NCI-H1105 treated with DMSO at 0.1 percent for 48 hours (cell line): ENCODE results near the gene TMEM198.

ENCODE experiments used
- DNase-seq: peaks from one replicate; lab custom pipeline; 2025; lab: John Stamatoyannopoulos, UW

TMEM198 gene

GRCh38 chr2:219545295-219545942, 1.6 kb downstream of the TMEM198 start:
- DNase-seq, result no peak

DNA sequence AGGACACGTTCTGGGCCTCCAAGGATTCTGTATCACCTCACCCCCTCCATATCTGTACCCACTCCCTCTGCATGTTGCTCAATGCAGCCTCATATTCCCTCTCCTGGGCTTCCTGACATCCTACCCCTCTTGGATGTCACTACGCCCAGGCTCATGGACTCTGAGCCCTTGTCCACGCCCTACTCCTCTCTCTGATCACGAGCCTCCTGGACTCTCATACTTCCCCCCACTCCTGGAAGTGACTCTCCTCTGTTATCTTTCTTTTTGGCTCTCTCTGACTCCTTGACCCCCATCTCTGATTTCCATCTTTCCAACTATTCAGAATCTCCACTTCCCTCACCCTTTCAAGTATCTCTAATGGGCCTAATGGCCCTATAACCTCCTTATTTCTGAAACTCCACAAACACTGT, 2.1 kb downstream of the TMEM198 start:
- DNase-seq, result no peak

DNA sequence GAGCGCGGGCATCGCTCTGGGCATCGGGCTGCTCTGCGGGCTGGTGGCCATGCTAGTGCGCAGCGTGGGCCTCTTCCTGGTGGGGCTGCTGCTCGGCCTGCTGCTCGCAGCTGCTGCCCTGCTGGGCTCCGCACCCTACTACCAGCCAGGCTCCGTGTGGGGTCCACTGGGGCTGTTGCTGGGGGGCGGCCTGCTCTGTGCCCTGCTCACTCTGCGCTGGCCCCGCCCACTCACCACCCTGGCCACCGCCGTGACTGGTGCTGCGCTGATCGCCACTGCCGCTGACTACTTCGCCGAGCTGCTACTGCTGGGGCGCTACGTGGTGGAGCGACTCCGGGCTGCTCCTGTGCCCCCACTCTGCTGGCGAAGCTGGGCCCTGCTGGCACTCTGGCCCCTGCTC, 3.8 kb downstream of the TMEM198 start:
- DNase-seq, result no peak

GRCh38 chr2:219548990-219549389, 5.2 kb downstream of the TMEM198 start:
- DNase-seq, result no peak

DNA sequence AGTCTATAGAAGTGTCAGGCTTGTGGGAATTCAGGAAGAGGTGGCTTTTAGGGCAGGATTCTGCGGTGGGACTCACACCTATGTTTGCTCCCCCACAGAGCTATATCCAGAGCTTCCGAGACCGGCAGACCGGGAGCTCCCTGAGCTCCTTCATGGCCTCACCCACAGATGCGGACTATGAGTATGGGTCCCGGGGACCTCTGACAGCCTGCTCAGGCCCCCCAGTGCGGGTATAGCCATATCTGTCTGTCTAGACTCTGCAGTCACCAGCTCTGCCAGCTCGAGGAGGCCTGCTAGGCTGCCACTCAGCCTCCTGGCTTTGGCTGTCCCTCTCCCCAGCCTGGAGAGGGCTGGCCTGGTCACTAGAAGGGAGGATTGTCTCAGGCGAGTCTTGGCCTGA, 5.8 kb downstream of the TMEM198 start:
- no peak for DNase-seq

GRCh38 chr2:219551441-219552381, 7.9 kb downstream of the TMEM198 start:
- peak; percentile 68 for DNase-seq

- peak; percentile 77 for DNase-seq
These were observed 8.7 kb downstream of the TMEM198 start for GRCh38 chr2:219552382-219553167.

DNA sequence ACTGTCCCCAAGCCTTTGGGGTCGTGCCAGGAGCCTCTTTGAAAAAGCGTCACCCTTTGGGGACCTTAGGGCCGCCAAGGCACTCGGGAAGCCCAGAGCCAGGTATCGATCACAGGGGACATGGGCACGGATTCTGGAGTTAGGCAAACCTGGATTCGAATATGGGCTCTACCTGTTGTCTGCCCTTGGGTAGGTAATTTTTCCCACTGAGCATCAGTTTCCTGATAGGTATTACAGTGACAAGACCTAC, 9.3 kb downstream of the TMEM198 start:
- DNase-seq, result no peak

DNA sequence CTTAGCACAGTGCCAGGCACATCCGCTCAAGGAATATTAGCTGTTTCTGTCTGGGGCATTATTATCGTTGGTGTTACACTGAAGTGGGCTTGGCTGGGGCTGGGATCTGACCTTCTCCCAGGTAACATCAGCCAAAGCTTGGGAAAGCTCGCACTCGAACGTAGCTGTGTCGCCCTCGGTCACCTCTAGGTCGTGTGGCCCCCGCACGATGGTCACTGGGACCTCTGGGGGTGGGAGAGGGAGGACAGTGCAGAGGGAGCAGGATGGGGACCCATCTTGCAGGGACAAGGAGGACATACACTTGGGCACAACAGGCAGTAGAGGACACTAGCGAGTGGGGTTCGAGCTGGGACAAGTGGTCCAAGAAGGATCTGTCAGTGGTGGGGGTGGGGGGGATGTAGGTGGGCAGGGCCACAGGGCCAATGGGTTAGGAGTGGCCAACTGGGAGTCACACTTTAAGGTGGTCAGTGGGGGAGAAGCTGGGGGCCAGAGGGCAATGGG, 9.7 kb downstream of the TMEM198 start:
- DNase-seq, result no peak

- DNase-seq, result no peak
These were observed 10.5 kb downstream of the TMEM198 start for GRCh38 chr2:219554350-219554749.

GRCh38 chr2:219555956-219556355, 12.1 kb downstream of the TMEM198 start:
- DNase-seq, result no peak

DNA sequence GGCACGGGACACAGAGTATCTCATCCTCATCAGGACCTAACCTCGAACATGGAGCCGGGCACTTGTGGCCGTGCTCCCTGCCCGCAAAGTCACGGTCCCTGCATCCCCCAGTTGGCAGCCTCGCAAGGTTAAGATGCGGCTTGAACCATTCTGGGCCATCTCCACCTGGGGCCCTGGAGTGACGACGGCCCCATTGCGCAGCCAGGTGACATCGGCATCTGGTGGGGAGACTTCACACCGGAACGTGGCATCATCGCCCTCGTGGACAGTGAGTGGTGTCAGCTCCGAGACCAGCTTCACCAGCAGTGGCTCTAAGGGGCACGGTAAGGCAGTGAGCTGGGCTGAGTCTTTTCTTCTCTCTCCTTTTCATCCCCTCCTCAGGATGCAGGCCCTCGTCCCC, 12.6 kb downstream of the TMEM198 start:
- DNase-seq, result no peak

DNA sequence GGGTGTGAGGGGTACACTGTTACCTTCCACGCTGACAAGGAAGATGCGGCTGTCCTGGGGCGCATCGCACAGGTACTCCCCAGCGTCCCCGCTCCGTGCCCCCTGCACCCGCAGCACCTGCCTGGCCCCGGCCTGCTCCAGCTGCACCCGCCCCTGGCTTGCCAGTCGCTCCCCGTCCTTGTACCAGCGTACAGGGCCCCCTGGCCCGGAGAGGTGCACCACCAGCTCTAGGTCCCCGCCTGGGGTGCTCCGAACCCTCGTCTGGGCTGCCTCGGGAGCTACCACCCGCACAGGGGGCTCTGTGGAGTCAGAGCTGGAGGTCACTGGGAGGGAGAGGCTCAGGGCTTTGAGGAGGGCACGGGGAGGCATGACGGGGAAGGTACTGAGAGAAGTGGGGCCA, 13.5 kb downstream of the TMEM198 start:
- no peak for DNase-seq

DNA sequence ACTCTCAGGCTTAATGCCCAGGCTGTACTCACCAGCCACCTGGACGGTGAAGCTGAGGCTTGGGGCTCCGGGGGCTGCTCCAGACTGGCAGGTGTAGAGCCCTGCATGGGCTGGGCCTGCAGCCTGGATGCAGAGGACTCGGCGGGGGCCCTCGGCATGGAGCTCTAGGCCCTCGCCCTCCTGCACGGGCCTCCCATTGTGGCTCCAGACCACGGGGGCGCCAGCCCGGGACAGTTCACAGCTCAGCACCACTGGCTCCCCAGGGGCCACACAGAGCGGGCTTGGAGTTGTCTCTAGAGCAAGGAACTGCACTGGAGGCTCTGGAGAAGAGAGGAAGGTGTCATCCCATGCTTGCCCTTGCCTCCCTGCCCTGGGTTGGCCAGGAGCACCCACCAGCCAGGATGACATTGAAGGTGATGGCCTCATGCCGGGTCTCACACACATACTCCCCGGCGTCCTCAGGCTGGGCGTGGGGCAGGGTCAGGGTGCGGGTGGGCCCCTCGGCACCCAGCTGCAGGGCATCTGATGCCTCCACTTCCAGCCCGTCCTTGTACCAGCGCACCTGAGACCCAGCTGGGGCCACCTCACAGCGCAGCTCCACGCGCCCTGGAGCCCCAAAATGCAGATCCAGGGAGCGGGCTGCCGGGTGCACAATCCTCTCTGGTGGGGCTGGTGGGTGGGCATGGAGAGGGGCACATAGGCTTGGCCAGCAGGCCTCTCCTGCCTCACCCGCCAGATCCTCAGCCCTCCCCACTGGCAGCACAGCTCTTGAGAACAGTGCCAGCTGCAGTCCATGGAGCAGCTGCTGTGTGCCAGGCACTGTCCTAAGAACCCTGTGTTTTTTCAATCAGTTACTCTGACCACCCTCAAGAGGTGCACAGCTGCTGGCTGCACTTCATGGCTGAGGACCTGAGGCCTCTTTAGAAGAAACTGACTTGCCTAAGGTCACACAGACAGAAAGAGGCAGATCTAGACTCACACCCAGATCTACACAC, 14.3 kb downstream of the TMEM198 start:
- no peak for DNase-seq

GRCh38 chr2:219559156-219559915, 15.5 kb downstream of the TMEM198 start:
- no peak for DNase-seq

GRCh38 chr2:219560037-219560892, 16.4 kb downstream of the TMEM198 start:
- DNase-seq, result no peak

GRCh38 chr2:219560893-219561178, 17.0 kb downstream of the TMEM198 start:
- DNase-seq, result no peak

DNA sequence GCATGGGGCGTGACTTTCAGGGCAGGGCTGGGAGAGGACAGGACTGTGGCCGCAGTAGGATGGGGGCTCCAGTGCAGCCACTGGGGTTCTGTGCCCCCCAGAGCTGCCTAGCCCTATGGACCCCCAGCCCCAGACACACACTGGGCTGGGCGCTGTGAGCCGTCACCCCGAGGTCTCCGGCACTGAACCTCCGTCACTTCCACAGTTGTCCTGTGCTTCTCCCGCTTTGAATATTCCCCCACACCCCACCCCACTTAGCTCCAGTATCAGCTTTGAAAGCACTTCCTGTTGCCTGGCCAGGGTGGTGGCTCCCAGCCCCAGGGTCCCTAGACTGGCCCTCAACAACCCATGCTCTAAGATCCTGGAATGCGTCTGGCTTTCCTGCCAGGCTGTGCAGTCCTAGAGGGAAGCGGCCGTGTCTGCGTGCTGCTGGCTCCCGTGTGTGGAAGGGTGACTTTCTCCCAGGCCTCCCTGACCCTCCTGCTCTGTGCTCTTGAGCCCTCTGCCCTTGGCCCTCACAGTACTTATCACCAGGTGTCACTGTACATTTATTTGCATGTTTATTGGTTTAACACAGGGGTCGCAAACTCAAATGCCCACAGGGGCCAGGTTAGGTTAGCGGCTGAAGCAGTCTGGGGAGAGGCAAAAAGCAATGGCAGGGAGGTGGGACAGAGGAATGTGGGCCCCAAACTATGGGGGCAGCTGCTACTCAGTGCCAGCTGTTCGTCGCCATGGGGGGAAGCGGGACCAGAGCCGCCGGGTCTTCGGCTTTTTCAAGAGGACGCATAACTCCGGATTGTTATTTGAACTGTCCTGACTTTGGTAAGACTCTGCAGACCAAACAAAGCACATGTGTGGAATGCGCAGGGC, 17.6 kb downstream of the TMEM198 start:
- no peak for DNase-seq
